ENCODE results near the gene RPS14. TPM values are rescaled to one million over a fixed set of nuclear protein-coding genes. Genes with fewer than 3 reads are reported as not detected.

The RPS14 gene
- polyA plus RNA-seq, 4 donors: 2,525 to 5,825 (median 4,194) TPM

DNA sequence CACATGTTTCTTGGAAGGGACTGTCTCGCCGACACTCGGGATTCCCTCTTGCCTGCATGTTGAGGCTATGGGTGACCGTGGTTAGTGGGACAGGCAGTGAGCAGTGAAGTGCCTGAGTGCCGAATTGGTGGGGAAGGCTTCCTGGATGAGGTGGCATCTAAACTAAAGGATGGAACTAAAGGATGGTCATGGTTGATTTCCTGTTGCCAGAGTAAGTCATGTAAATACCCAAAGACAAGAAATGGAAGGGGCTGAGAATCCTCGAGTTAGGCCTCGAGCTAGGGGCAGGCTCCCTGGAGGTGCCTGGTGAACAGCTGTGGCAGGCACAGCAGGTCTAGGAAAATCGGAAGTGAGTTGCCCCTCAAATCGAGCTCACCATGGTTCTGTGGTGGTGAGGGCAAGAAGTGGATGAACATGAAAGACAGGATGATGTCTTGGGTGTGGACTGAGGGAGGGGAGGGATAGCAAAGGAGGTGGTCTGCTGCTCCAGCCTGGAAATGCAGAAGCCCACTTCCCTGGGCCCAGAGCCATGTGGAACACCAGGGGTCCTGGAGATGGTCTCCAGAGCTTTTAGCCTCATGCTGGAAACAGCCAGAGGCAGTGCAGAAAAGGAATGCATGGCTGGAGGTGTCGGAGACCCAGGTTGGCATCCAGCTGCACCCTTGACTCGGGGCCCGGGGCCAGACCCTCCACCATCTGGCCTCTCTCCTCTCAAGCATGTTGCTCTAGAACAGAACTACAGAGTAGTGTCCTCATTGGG, 49.0 kb downstream of the RPS14 start:
- 84 to 90% (median 87%) methylated on average over 12 of the region's 12 CpGs for WGBS, 3 donors
- no peaks in the 10 kb centered on the region for H3K9me3 ChIP-seq (ENCODE audit: control insufficient read depth in 2 of 2, insufficient read depth in 1 of 2, low read depth in 1 of 2, low read length in 1 of 2)
- H3K27me3 ChIP-seq (ENCODE audit: control insufficient read depth in 3 of 3, insufficient read depth in 3 of 3, low read length in 3 of 3): no peaks in the 10 kb centered on the region
- no peak for FAIRE-seq
- no peak overlapping the region for H3K27ac ChIP-seq (ENCODE audit: low read depth in 1 of 3, low read length in 2 of 3)
- H3K4me1 ChIP-seq (ENCODE audit: control insufficient read depth in 3 of 3, insufficient read depth in 2 of 3, low read depth in 1 of 3, low read length in 2 of 3): no peaks in the 10 kb centered on the region
- no peak for DNase-seq
- H3K4me3 ChIP-seq (ENCODE audit: low read depth in 1 of 3, low read length in 3 of 3): no peak overlapping the region
- peaks cover 7 to 95% (median 40%) of the 10 kb centered on the region in 3 donors for H3K36me3 ChIP-seq (ENCODE audit: control insufficient read depth in 3 of 3, insufficient read depth in 2 of 3, low read depth in 1 of 3, low read length in 3 of 3)

DNA sequence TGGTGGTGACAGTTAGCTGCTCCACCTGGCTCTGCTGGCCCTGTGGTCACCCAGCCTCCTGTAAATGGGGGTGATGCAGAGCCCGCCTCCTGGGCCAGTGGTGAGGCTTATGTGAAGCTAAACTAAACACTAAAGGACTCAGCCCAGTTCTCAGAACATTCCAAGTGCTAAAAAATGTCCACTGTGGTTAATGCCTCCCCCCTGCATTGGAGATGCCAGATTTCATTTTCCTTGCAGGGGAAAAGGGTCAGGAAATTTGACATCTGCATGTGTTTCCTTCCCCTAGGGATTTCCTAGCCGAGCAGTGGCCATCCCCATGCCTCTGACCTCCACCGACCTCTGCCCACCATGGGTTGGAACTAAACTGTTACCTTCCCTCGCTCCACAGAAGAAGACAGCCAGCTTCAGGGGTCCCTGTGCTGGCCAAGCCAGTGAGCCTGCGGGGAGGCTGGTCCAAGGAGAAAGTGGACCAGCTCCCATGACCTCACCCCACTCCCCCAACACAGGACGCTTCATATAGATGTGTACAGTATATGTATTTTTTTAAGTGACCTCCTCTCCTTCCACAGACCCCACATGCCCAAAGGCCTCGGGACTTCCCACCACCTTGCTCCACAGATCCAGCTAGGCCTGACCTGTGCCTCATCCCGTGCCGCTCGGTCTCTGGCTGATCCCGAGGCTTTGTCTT, 49.9 kb downstream of the RPS14 start:
- Histone ChIP-seq H3K9me3 (ENCODE audit: control insufficient read depth in 2 of 2, insufficient read depth in 1 of 2, low read depth in 1 of 2, low read length in 1 of 2) (no peaks in the 10 kb centered on the region), H3K27ac (ENCODE audit: low read depth in 1 of 3, low read length in 2 of 3) (no peak overlapping the region), H3K4me1 (ENCODE audit: control insufficient read depth in 3 of 3, insufficient read depth in 2 of 3, low read depth in 1 of 3, low read length in 2 of 3) (no peaks in the 10 kb centered on the region), H3K27me3 (ENCODE audit: control insufficient read depth in 3 of 3, insufficient read depth in 3 of 3, low read length in 3 of 3) (no peaks in the 10 kb centered on the region), H3K4me3 (ENCODE audit: low read depth in 1 of 3, low read length in 3 of 3) (no peak overlapping the region), H3K36me3 (ENCODE audit: control insufficient read depth in 3 of 3, insufficient read depth in 2 of 3, low read depth in 1 of 3, low read length in 3 of 3) (peaks cover 9 to 95% (median 37%) of the 10 kb centered on the region in 3 donors)
- 85 to 88% (median 86%) methylated on average over 11 of the region's 11 CpGs for WGBS, 3 donors
- FAIRE-seq (no peak), DNase-seq (no peak)

DNA sequence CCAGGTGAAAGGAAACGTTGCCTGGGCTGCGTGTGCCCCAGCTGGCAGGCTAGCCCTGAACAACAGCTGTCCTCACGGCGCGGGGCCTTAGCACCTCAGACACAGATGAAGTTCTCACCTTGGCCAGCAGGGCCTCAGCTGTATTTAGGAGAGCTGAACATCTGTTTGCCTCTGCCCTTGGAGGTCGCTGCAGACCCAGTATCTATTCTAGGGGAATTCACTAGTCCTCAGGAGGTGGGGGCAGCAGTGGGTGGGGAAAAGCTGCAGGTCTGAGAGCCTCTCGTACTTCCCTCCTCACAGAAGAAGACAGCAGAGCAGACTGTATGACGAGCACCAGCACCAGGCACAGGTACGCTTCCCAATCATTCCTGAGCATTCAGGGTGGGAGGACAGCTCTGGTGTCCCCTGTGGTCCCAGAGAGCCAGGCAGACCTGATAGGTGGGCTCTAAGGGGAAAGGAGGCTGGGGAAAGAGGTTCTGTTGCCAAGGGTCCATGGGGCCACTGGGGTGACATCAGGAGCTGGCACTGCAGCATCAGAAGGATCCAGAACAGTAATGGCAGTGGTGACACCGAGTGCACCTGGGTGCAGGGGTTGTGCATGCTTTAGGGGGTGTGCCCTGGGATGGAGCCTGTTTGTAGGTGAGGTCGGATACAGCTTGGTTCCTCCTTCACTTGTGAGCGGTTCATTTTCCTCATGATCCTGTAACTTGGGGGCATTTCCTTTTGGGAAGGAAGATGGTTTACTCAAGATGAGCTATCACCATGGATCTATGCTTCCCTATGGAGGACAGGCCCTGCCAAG, 50.6 kb downstream of the RPS14 start:
- Histone ChIP-seq H3K27ac (ENCODE audit: low read depth in 1 of 3, low read length in 2 of 3) (no peak overlapping the region), H3K27me3 (ENCODE audit: control insufficient read depth in 3 of 3, insufficient read depth in 3 of 3, low read length in 3 of 3) (no peaks in the 10 kb centered on the region), H3K36me3 (ENCODE audit: control insufficient read depth in 3 of 3, insufficient read depth in 2 of 3, low read depth in 1 of 3, low read length in 3 of 3) (peaks cover 7 to 94% (median 30%) of the 10 kb centered on the region in 3 donors), H3K4me1 (ENCODE audit: control insufficient read depth in 3 of 3, insufficient read depth in 2 of 3, low read depth in 1 of 3, low read length in 2 of 3) (no peaks in the 10 kb centered on the region), H3K9me3 (ENCODE audit: control insufficient read depth in 2 of 2, insufficient read depth in 1 of 2, low read depth in 1 of 2, low read length in 1 of 2) (no peaks in the 10 kb centered on the region), H3K4me3 (ENCODE audit: low read depth in 1 of 3, low read length in 3 of 3) (no peak overlapping the region)
- peak in 1 of 2 donors; percentile 14 for DNase-seq
- 64 to 73% (median 68%) methylated on average over 12 of the region's 12 CpGs for WGBS, 3 donors
- FAIRE-seq: no peak

DNA sequence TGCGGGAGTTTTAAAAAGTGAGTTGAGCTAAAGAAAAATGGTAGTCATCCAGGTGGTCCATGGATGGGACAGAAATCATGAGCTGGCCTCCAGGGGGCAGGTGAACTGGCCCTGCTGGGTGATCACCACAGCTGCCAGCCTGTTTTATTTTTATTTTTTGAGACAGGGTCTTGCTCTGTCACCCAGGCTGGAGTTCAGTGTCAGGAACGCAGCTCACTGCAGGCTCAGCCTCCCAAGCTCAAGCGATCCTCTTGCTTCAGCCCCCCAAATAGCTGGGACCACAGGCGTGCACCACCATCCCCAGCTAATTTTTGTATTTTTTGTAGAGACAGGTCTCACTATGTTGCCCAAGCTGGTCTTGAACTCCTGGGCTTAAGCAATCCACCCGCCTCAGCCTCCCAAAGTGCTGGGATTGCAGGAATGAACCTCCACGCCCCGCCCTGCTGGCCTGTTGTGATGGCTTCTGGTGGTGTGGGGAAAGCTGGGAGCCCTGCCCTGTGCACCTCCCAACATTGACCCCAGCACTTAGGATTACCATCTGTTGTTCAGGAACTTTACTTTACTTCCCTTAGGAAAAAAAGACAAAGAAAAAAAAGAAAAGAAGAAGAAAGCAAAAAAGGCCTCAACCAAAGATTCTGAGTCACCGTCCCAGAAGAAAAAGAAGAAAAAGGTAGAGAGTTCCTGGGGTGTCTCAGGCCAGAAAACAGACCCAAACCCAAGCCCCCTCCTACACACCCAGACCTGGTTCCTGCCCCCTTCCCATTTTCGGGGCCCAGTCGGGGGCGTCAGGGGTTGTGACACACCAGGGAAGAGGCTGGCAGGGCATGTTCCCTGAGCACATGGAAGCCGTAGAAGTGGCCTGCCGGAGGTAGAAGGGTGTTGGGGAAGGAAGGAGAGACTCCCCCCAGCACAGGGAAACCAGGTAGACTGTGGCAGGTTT, 51.5 kb downstream of the RPS14 start:
- FAIRE-seq (no peak), DNase-seq (no peak)
- H3K36me3 ChIP-seq (ENCODE audit: control insufficient read depth in 3 of 3, insufficient read depth in 2 of 3, low read depth in 1 of 3, low read length in 3 of 3): peaks cover 10 to 98% (median 32%) of the 10 kb centered on the region in 3 donors
- H3K9me3 ChIP-seq (ENCODE audit: control insufficient read depth in 2 of 2, insufficient read depth in 1 of 2, low read depth in 1 of 2, low read length in 1 of 2): no peaks in the 10 kb centered on the region
- WGBS, 3 donors: 88 to 95% (median 94%) methylated on average over 13 of the region's 13 CpGs
- H3K27ac ChIP-seq (ENCODE audit: low read depth in 1 of 3, low read length in 2 of 3): no peak overlapping the region
- no peak overlapping the region for H3K4me3 ChIP-seq (ENCODE audit: low read depth in 1 of 3, low read length in 3 of 3)
- no peaks in the 10 kb centered on the region for H3K4me1 ChIP-seq (ENCODE audit: control insufficient read depth in 3 of 3, insufficient read depth in 2 of 3, low read depth in 1 of 3, low read length in 2 of 3)
- H3K27me3 ChIP-seq (ENCODE audit: control insufficient read depth in 3 of 3, insufficient read depth in 3 of 3, low read length in 3 of 3): no peaks in the 10 kb centered on the region

DNA sequence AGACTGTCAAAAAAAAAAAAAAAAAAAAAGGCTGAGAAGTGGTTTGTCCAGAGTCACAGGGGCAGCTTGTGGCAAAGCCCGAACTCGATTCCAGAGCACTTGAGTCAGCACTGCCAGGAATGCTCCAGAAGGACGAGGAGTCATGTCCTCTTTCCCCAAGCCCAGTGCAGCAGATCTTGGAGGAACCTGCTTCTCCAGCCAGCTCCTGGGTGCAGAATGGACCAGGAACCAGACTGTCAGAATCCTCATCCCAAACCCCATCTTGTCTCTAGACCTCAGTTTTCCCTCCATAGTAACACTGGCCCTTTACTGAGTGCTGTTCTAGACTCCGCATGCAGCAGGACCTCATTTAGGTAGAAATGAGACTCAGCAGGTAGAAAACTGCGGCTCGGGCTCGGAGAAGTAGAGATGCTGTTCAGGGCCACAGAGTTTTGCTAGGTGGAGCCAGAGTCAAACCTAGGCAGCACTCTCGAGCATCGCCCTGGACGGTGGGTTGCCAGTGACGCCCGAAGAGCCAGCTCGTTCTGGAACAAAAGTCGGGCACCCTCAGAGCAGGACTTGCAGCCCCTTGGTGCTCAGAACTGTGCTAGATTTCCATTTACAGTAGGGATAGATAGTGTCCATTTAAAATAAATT, 52.3 kb downstream of the RPS14 start:
- Histone ChIP-seq H3K27ac (ENCODE audit: low read depth in 1 of 3, low read length in 2 of 3) (no peak overlapping the region), H3K4me3 (ENCODE audit: low read depth in 1 of 3, low read length in 3 of 3) (no peak overlapping the region), H3K36me3 (ENCODE audit: control insufficient read depth in 3 of 3, insufficient read depth in 2 of 3, low read depth in 1 of 3, low read length in 3 of 3) (peaks cover 11 to 98% (median 29%) of the 10 kb centered on the region in 3 donors), H3K9me3 (ENCODE audit: control insufficient read depth in 2 of 2, insufficient read depth in 1 of 2, low read depth in 1 of 2, low read length in 1 of 2) (no peaks in the 10 kb centered on the region), H3K4me1 (ENCODE audit: control insufficient read depth in 3 of 3, insufficient read depth in 2 of 3, low read depth in 1 of 3, low read length in 2 of 3) (no peaks in the 10 kb centered on the region), H3K27me3 (ENCODE audit: control insufficient read depth in 3 of 3, insufficient read depth in 3 of 3, low read length in 3 of 3) (no peaks in the 10 kb centered on the region)
- no peak for DNase-seq
- FAIRE-seq: no peak
- 93 to 95% (median 94%) methylated on average over 14 of the region's 14 CpGs for WGBS, 3 donors

DNA sequence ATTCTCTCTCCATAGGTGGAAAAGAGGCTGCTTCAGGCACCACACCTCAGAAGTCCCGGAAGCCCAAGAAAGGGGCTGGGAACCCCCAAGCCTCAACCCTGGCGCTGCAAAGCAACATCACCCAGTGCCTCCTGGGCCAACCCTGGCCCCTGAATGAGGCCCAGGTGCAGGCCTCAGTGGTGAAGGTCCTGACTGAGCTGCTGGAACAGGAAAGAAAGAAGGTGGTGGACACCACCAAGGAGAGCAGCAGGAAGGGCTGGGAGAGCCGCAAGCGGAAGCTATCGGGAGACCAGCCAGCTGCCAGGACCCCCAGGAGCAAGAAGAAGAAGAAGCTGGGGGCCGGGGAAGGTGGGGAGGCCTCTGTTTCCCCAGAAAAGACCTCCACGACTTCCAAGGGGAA, 53.3 kb downstream of the RPS14 start:
- FAIRE-seq (no peak), DNase-seq (no peak)
- no peaks in the 10 kb centered on the region for H3K4me1 ChIP-seq (ENCODE audit: control insufficient read depth in 3 of 3, insufficient read depth in 2 of 3, low read depth in 1 of 3, low read length in 2 of 3)
- no peaks in the 10 kb centered on the region for H3K9me3 ChIP-seq (ENCODE audit: control insufficient read depth in 2 of 2, insufficient read depth in 1 of 2, low read depth in 1 of 2, low read length in 1 of 2)
- no peaks in the 10 kb centered on the region for H3K27me3 ChIP-seq (ENCODE audit: control insufficient read depth in 3 of 3, insufficient read depth in 3 of 3, low read length in 3 of 3)
- H3K36me3 ChIP-seq (ENCODE audit: control insufficient read depth in 3 of 3, insufficient read depth in 2 of 3, low read depth in 1 of 3, low read length in 3 of 3): peaks cover 16 to 98% (median 33%) of the 10 kb centered on the region in 3 donors
- H3K4me3 ChIP-seq (ENCODE audit: low read depth in 1 of 3, low read length in 3 of 3): no peak overlapping the region
- H3K27ac ChIP-seq (ENCODE audit: low read depth in 1 of 3, low read length in 2 of 3): no peak overlapping the region
- WGBS, 3 donors: 95 to 98% (median 96%) methylated on average over 7 of the region's 7 CpGs

DNA sequence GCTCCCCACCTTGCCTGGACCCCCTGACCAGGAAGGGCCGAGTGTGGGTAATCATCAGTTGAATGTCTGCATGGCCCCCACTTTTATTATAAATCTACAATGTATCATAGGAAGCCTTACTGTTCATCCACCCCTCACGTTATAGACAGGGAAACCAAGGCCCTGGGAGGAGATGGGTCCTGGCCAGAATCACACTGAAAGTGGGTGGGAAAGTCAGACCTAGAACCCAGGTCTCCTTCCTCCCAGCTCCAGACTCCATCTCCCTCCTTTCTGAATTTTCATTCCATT, 53.9 kb downstream of the RPS14 start:
- peaks cover 19 to 98% (median 30%) of the 10 kb centered on the region in 3 donors for H3K36me3 ChIP-seq (ENCODE audit: control insufficient read depth in 3 of 3, insufficient read depth in 2 of 3, low read depth in 1 of 3, low read length in 3 of 3)
- 84 to 96% (median 92%) methylated on average over 2 of the region's 2 CpGs for WGBS, 3 donors
- H3K4me1 ChIP-seq (ENCODE audit: control insufficient read depth in 3 of 3, insufficient read depth in 2 of 3, low read depth in 1 of 3, low read length in 2 of 3): no peaks in the 10 kb centered on the region
- no peak overlapping the region for H3K4me3 ChIP-seq (ENCODE audit: low read depth in 1 of 3, low read length in 3 of 3)
- DNase-seq (no peak), FAIRE-seq (no peak)
- no peaks in the 10 kb centered on the region for H3K9me3 ChIP-seq (ENCODE audit: control insufficient read depth in 2 of 2, insufficient read depth in 1 of 2, low read depth in 1 of 2, low read length in 1 of 2)
- H3K27me3 ChIP-seq (ENCODE audit: control insufficient read depth in 3 of 3, insufficient read depth in 3 of 3, low read length in 3 of 3): no peaks in the 10 kb centered on the region
- H3K27ac ChIP-seq (ENCODE audit: low read depth in 1 of 3, low read length in 2 of 3): no peak overlapping the region

Data from small intestine (tissue), 7 donors.